HPDE6-E6E7 (cell line): ENCODE measurements around the gene JAKMIP1.

Source experiments
- DNase-seq: peaks from one replicate; pipeline ENCODE4 v3.0.0; 2011; ENCODE audit warnings: missing footprints; ENCODE audit errors: extremely low spot score

JAKMIP1 gene

GRCh38 chr4:6200011-6200921 is at the start of gene JAKMIP1:
Gene JAKMIP1, minus strand, starts transcription at chr4:6200549. Its CDS starts 87,699 bp downstream, at chr4:6112850.
- DNase-seq: peak; percentile 12

- DNase-seq: no peak
Observed at GRCh38 chr4:6248394-6248793, 48.0 kb upstream of the JAKMIP1 start.

- no peak for DNase-seq
Observed at GRCh38 chr4:6246170-6246634, 45.9 kb upstream of the JAKMIP1 start.

DNA sequence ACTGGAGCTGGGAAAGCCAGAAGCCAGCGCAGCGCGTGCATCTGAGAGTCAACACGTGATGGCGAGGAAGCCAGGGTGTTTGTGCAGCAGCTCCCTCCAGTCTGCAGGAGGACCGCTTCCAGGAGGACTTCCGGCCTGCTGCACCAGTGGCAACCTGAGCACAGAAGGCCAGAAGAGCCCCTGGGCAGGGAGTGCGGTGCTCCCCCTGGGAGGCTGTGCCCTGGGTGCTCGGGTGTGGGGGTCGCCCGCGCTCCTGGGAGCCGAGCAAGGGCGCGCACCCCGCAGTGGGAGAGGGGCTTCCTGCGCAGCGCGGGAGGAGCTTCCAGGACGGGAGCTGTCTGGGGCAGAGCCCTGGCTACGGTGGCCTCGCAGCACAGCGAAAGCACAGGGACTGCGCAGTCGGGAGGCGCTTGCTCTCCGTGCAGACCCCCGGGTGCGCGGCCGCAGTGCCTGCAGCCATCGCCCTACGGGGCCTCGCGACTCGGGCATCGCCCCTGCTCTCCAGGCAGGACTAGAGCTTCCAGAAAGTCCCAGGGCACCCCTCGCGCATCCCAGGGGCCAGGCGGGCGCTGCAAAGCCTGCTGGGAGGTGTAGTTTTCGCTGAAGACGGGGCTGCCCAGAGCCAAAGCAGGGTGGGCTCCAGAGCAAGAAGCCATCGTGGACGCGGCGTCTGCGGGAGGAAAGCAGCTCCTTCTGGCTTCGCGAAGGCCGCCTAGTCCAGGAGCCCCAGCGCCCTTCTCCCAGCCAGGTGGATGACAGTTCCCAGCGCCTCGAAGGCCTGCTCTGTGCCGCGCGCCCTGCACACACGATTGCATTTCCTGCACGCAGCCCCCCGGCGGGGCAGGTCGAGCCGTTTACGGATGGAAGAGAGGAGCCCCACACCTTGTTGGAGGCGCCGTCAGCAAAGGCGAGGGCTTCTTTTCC is 45.2 kb upstream of the JAKMIP1 start:
- DNase-seq: no peak

DNA sequence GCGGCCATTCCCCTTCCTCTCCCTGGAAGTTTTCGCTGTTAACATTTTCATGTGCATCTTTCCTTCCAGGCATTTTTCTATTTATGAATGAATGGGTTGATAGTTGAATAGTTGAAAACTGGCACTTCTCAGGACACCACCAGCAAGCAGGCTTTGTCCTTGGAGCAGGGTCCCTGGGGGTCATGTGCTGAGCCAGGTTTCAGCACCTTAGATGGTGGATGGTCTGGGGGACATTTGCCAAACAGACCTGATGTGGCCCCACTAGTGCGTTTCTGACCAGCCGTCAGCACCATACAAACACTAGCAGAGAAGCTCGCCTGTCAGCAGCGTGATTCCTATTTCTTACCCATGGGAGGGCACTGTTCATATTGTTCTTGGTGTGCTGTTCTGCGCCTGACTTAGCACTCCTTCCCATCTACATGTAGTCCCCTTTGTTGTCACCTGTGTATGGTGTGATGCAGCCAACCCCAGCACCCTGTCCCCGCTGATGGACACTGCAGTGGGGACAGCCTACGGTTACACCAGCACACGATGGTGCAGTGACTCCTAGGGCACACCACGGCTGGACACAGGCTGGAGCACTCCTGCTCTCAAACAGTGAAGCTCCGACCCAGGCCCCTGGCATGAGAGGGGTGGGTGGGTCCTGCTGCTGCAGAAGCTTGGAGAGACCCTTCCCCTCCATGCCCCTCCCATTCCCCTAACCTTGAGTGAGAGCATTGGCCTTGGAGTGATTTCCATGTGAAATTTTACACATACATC is 42.1 kb upstream of the JAKMIP1 start:
- no peak for DNase-seq

DNA sequence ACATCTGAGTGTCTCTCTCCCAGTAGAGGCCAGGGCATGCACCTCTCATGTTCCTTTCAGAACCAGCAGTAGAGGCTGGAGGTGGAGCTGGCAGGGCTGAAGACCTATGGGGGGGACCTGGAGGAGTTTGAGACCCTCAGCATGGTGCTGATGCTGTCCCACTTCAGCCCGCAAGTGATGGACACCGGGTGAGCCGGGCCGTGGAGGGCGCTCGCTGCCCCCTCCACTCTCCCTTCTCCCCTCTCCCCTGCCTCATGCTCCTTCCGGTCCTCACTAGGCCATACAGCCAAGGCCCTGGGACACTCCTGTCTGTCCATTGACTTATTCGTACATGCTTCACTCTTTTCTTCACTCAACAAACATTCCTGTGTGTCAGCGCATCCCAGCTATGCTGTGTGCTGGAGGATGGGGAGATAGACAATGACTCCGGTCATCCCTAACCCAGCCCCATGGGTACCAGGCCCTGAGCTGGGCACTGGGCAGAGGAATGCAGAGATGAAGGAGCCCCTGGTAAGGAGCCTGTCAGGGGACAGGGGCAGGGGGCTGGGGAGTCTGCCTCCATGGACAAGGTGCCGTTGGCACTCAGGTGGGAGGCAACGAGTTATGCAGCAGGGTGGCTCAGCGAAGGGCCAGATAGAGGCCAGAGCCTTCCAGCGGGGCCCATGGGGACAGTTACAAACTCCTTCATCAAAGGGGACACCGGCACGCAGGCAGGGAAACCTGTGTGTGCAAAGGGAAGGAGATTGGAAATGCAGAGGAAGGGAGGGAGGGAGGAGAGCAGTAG is 40.9 kb upstream of the JAKMIP1 start:
- no peak for DNase-seq

DNA sequence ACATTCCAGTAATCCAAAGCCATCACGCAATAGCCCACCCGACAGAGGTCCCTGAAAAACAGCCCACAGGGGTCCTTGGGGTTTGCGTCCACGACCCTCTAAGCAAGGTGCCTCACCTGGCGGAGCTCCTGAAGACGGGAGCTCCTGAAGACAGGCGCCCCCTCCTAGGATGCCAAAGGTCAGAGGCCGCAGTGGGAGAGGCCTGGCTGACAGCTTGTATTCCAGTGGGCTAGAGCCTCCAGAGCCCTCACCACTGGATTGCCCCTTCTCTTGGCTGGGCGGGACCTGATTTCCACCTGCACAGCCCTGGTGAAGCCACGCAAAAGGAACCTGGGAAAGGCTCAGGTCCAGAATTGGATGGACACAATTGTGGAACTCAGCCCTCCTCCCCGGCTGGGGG is 39.6 kb upstream of the JAKMIP1 start:
- no peak for DNase-seq

DNA sequence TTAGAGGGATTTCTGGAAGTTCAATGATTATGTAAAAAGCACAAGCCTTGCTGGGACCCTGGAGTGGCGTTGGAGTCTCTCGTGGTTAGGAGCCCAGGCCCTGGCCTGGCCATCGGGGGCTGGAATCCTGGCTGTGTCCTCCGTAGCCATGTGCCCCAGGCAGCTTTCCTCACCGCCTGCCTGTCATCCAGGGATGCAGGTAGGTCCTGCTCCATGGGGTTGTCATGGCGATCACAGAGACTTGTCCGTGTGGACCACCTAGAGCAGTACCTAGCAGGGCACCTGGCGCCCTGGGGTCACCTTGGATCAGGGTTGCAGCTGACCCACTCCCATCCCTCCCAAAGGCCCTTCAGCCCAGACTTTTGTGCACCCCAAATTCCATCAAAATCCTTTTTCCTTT is 39.1 kb upstream of the JAKMIP1 start:
- no peak for DNase-seq

DNA sequence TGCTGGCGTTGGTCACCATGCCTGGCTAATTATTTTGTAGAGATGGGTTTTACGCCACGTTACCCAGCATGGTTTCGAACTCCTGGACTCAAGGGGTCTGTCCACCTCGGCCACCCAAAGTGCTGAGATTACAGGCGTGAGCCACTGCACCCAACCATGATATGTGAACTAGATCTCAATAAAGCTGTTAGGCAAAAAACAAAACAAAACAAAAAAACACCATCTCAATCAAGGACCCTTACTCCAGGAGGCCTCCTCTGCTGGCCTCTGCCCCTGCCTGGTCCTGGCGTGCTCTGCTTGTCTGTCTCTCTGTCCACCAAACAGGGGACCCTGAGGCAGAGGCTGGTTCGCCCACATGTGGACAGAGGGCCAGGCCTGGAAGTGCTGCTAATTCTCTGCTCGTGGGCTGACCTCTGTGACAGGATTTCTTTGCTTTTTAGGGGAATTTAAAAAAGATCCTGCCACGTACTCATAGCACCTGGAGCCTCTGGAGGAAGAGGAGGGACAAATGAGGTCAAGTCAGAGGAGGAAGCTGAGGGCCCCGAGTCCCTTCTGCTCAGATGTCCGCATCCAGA is 36.6 kb upstream of the JAKMIP1 start:
- DNase-seq: no peak

GRCh38 chr4:6235901-6236640 is 35.7 kb upstream of the JAKMIP1 start:
- no peak for DNase-seq

GRCh38 chr4:6235012-6235411 is 34.7 kb upstream of the JAKMIP1 start:
- DNase-seq: no peak

DNA sequence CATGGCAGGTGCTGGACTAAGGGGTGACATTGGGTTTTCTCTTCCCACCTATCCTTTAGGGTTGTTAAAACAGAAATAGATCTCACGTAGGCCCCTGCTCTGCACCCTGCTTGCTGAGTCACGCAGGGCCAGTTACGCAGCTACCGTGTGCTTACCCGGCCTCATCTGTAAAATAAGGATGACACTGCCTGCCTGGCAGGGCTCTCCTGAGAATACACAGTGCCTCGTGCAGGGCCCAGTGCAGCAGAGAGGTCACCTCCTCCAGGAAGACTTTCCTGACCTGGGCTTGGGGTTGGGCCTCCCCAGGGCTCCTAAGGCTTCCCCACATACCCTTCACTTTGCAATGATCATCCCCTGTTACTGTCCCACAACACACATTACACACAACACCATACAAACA is 33.6 kb upstream of the JAKMIP1 start:
- DNase-seq: no peak

DNA sequence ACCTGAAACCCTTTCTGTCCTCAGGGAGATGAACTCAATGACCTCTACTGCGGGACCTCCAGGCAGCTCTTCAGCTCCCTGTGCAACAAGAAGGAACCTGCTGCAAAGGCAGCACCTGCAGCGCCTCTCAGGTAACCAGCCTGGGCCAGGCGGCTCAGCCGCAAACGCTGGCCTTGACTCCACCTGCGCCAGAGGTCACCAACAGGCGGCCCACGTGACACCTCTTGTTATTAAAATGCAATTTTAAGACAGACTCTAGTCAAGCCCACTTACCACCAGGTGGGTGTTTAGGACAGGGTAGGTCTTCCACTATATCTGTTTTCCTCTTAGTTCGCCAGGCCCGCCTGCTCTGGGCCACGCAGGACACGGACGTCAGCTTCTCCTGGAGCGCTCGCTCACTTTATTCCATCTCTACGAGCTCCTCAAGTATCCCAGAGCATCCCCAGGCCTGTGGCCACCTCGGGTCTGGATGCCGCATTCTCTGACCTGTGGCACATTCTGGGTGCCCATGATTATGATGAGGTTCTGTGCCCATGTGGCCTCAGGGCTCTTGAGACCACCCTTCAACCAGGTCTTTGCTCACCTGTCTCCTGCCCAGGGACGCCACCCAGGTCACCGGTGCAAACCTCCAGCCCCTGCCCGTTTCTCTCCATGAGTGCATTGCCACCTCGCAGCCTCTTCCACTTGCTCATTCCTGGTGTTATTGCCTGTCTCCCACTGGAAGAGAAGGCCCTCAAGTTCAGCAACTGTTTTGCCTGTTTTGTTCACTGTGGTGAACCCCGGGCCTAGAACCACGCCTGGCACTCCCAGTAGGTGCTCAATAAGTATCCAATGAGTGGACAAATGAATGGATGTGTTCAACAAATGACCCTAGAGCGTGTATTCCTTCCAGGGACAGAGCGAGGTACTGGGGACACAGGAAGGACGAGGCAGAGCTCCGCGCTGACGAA is 32.8 kb upstream of the JAKMIP1 start:
- no peak for DNase-seq

- DNase-seq: no peak
Observed at GRCh38 chr4:6231663-6232165, 31.4 kb upstream of the JAKMIP1 start.

- no peak for DNase-seq
Observed at GRCh38 chr4:6230827-6231662, 30.7 kb upstream of the JAKMIP1 start.

- DNase-seq: no peak
Observed at GRCh38 chr4:6230502-6230785, 30.1 kb upstream of the JAKMIP1 start.

GRCh38 chr4:6229671-6230501 is 29.5 kb upstream of the JAKMIP1 start:
- DNase-seq: no peak
